SH-SY5Y (cell line): ENCODE measurements around the gene CAT.

Experiments
- GATA2 ChIP-seq: IDR thresholded peaks from 2 replicates; pipeline ENCODE4 v1.6.1; 2011; ENCODE audit warnings: mild to moderate bottlenecking, low read depth, low read length
- GATA3 ChIP-seq: IDR thresholded peaks from 2 replicates; pipeline ENCODE4 v1.6.1; 2011; ENCODE audit warnings: low read depth, mild to moderate bottlenecking, low read length, moderate library complexity

DNA sequence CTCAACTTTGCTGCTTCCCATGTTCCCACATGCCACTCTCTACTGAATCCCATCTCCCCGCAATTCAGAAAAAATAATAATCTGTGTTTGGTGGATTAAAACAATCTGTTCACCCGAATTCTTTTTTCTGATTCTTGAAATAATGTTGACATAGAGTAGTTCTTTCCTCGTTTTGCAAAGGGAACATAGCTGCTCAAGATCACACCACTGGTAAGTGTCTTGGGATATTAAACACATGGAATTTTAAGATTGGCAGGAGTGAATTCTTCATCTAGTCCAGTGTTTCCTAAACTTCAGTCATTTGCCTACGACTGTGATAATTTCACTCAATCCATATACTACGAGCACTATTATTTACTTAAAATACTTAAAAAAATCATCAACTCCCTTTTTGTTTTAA is 68.9 kb downstream of the CAT start:
- no peak for TF ChIP-seq GATA2
- no peak for TF ChIP-seq GATA3
